Chondrocyte (in vitro differentiated cells): ENCODE data around the gene ABCC2. TPM values are rescaled to one million over a fixed set of nuclear protein-coding genes. Genes with fewer than 3 reads are reported as not detected.

ENCODE experiments used
- DNase-seq: peaks from one replicate; pipeline ENCODE4 v3.0.0; 2021; ENCODE audit warnings: mixed read lengths, low spot score
- H3K27ac Mint-ChIP-seq: one replicate; pipeline ENCODE4 v1.8.0; 2021; ENCODE audit warnings: mild to moderate bottlenecking, moderate library complexity, mixed read lengths; ENCODE audit not compliant: unreplicated experiment
- H3K27me3 Mint-ChIP-seq: 2 replicates; pipeline ENCODE4 v1.8.0; 2021; ENCODE audit warnings: low read depth, mixed read lengths
- H3K36me3 Mint-ChIP-seq: 2 replicates; pipeline ENCODE4 v1.8.0; 2021; ENCODE audit warnings: low read depth, mixed read lengths
- H3K4me1 Mint-ChIP-seq: 2 replicates; pipeline ENCODE4 v1.8.0; 2021; ENCODE audit warnings: low read depth, mild to moderate bottlenecking, mixed read lengths
- H3K4me3 Mint-ChIP-seq: one replicate; pipeline ENCODE4 v1.8.0; 2021; ENCODE audit warnings: mild to moderate bottlenecking, moderate library complexity, mixed read lengths; ENCODE audit not compliant: unreplicated experiment
- H3K9me3 Mint-ChIP-seq: 2 replicates; pipeline ENCODE4 v1.8.0; 2021; ENCODE audit warnings: low read depth, mixed read lengths
- total RNA-seq: library from RNA; stranded (reverse); gene quantifications from 3 replicates; pipeline ENCODE4 v1.2.1, GENCODE V29; 2021
- TF ChIP-seq, protein P1 (sequence below): fragments of 200-600 bp; sonication (generic); IDR thresholded peaks from 2 replicates; pipeline ENCODE4 v1.5.0; 2021; ENCODE audit warnings: antibody characterized with exemption, mild to moderate bottlenecking, moderate library complexity

Gene ABCC2
- total RNA-seq, 1 donor from 2014 or later = 0.57 TPM

DNA sequence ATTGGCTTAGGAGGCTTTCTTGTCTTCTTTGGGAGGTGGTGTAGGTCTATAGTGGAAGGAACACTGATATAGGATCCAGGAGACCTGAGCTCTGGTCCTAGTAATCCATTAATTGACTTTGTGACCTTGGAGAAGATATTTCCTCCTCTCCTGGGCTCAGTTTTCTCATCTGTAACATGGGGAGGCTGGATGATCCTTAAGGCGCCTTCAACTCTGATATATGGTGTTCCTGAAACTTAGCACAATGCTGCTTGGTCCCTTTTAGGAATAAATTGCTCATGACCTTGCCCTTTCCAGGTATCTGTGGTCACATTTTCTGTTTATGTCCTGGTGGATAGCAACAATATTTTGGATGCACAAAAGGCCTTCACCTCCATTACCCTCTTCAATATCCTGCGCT, 25.3 kb downstream of the ABCC2 start:
- H3K4me3 Mint-ChIP-seq = no peak overlapping the region
- no peak overlapping the region for H3K27ac Mint-ChIP-seq
- DNase-seq = no peak
- H3K9me3 Mint-ChIP-seq = no peaks in the 10 kb centered on the region
- H3K4me1 Mint-ChIP-seq = no peaks in the 10 kb centered on the region
- peaks cover 4% of the 10 kb centered on the region for H3K27me3 Mint-ChIP-seq
- H3K36me3 Mint-ChIP-seq = peaks cover 1% of the 10 kb centered on the region
- TF ChIP-seq, protein P1, sequence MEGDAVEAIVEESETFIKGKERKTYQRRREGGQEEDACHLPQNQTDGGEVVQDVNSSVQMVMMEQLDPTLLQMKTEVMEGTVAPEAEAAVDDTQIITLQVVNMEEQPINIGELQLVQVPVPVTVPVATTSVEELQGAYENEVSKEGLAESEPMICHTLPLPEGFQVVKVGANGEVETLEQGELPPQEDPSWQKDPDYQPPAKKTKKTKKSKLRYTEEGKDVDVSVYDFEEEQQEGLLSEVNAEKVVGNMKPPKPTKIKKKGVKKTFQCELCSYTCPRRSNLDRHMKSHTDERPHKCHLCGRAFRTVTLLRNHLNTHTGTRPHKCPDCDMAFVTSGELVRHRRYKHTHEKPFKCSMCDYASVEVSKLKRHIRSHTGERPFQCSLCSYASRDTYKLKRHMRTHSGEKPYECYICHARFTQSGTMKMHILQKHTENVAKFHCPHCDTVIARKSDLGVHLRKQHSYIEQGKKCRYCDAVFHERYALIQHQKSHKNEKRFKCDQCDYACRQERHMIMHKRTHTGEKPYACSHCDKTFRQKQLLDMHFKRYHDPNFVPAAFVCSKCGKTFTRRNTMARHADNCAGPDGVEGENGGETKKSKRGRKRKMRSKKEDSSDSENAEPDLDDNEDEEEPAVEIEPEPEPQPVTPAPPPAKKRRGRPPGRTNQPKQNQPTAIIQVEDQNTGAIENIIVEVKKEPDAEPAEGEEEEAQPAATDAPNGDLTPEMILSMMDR = no peak

DNA sequence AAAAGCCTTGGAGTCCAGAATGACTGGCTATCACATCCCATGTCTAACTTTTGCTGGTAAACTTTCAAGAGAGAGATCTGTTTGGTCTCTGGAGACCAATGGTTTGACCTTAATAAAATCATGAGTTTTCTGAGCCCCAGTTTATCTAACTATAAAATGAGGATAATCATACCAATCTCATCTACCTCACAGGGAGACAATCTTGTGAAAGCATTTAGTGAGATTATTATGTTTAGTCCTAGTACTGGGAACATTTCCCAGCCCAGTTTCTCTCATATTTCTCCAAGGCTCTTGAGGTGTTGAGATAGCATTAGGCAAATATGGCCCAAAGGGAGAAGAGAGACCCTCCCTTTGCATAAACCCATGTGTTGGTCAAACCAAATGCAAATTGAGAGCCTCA, 25.8 kb downstream of the ABCC2 start:
- peaks cover 3% of the 10 kb centered on the region for H3K27me3 Mint-ChIP-seq
- TF ChIP-seq, protein P1 = no peak
- H3K27ac Mint-ChIP-seq = no peak overlapping the region
- DNase-seq = no peak
- no peaks in the 10 kb centered on the region for H3K9me3 Mint-ChIP-seq
- no peaks in the 10 kb centered on the region for H3K4me1 Mint-ChIP-seq
- H3K4me3 Mint-ChIP-seq = no peak overlapping the region
- peaks cover 1% of the 10 kb centered on the region for H3K36me3 Mint-ChIP-seq

- no peak overlapping the region for H3K27ac Mint-ChIP-seq
- no peaks in the 10 kb centered on the region for H3K9me3 Mint-ChIP-seq
- no peak overlapping the region for H3K4me3 Mint-ChIP-seq
- DNase-seq = no peak
- H3K4me1 Mint-ChIP-seq = no peaks in the 10 kb centered on the region
- H3K27me3 Mint-ChIP-seq = no peaks in the 10 kb centered on the region
- H3K36me3 Mint-ChIP-seq = peaks cover 1% of the 10 kb centered on the region
- TF ChIP-seq, protein P1 = no peak
These were observed 27.0 kb downstream of the ABCC2 start for GRCh38 chr10:99809481-99809880.

GRCh38 chr10:99809931-99810615, 27.6 kb downstream of the ABCC2 start:
- DNase-seq = no peak
- TF ChIP-seq, protein P1 = no peak
- no peaks in the 10 kb centered on the region for H3K4me1 Mint-ChIP-seq

GRCh38 chr10:99812177-99812576, 29.7 kb downstream of the ABCC2 start:
- no peak for DNase-seq

More at GRCh38 chr10:99809931-99810615, 27.6 kb downstream of the ABCC2 start:
- Mint-ChIP-seq H3K4me3 (no peak overlapping the region), H3K9me3 (no peaks in the 10 kb centered on the region), H3K36me3 (peaks cover 1% of the 10 kb centered on the region), H3K27me3 (no peaks in the 10 kb centered on the region), H3K27ac (no peak overlapping the region)

More at GRCh38 chr10:99812177-99812576, 29.7 kb downstream of the ABCC2 start:
- no peak overlapping the region for H3K4me3 Mint-ChIP-seq
- no peak overlapping the region for H3K27ac Mint-ChIP-seq
- H3K36me3 Mint-ChIP-seq = peaks cover 1% of the 10 kb centered on the region
- no peaks in the 10 kb centered on the region for H3K9me3 Mint-ChIP-seq
- no peaks in the 10 kb centered on the region for H3K27me3 Mint-ChIP-seq
- TF ChIP-seq, protein P1 = no peak
- no peaks in the 10 kb centered on the region for H3K4me1 Mint-ChIP-seq
